Measurements from ENCODE around the gene KRTAP16-1.
"Not testable (repeated sequence)": the region's sequence is repeated elsewhere in the genome, so short reads cannot be mapped to it uniquely, and the experiment has no call there.

Gene KRTAP16-1

GRCh38 chr17:41347869-41348760 lies 39.0 kb upstream of the KRTAP16-1 start:
- H3K36me3 ChIP-seq, result no peaks in the 10 kb centered on the region
- H3K27ac ChIP-seq, result no peak overlapping the region
- no peaks in the 10 kb centered on the region for H3K4me1 ChIP-seq (ENCODE audit: control insufficient read depth in 1 of 2, insufficient read depth in 1 of 2, low read depth in 1 of 2, low read length in 1 of 2)
- H3K4me3 ChIP-seq (ENCODE audit: low read depth in 1 of 2, low read length in 1 of 2), result no peak overlapping the region
- no peak for TF ChIP-seq CTCF (IDR thresholded peaks at IDR 0.05)
- H3K9me3 ChIP-seq, result no peaks in the 10 kb centered on the region
- peaks cover 3% of the 10 kb centered on the region for H3K27me3 ChIP-seq

GRCh38 chr17:41346421-41346820 lies 37.3 kb upstream of the KRTAP16-1 start:
- H3K4me1 ChIP-seq (ENCODE audit: control insufficient read depth in 1 of 2, insufficient read depth in 1 of 2, low read depth in 1 of 2, low read length in 1 of 2); H3K9me3 ChIP-seq; H3K27me3 ChIP-seq; H3K4me3 ChIP-seq (ENCODE audit: low read depth in 1 of 2, low read length in 1 of 2); H3K27ac ChIP-seq; H3K36me3 ChIP-seq: not testable (repeated sequence)

- Histone ChIP-seq H3K36me3 (no peaks in the 10 kb centered on the region), H3K9me3 (no peaks in the 10 kb centered on the region), H3K27me3 (no peaks in the 10 kb centered on the region), H3K27ac (no peak overlapping the region), H3K4me1 (ENCODE audit: control insufficient read depth in 1 of 2, insufficient read depth in 1 of 2, low read depth in 1 of 2, low read length in 1 of 2) (no peaks in the 10 kb centered on the region), H3K4me3 (ENCODE audit: low read depth in 1 of 2, low read length in 1 of 2) (no peak overlapping the region)
- TF ChIP-seq CTCF (IDR thresholded peaks at IDR 0.05), result no peak
Observed at GRCh38 chr17:41345992-41346391, 36.9 kb upstream of the KRTAP16-1 start.

- no peak for TF ChIP-seq CTCF (IDR thresholded peaks at IDR 0.05)
Observed at GRCh38 chr17:41343029-41343428, 33.9 kb upstream of the KRTAP16-1 start.

GRCh38 chr17:41340934-41341861 lies 32.1 kb upstream of the KRTAP16-1 start:
- H3K4me1 ChIP-seq (ENCODE audit: control insufficient read depth in 1 of 2, insufficient read depth in 1 of 2, low read depth in 1 of 2, low read length in 1 of 2), result peaks cover 0 to 15% of the 10 kb centered on the region in 2 experiments
- H3K27me3 ChIP-seq, result peaks cover 5% of the 10 kb centered on the region
- H3K27ac ChIP-seq, result no peak overlapping the region
- H3K36me3 ChIP-seq, result no peaks in the 10 kb centered on the region
- H3K9me3 ChIP-seq, result no peaks in the 10 kb centered on the region
- H3K4me3 ChIP-seq (ENCODE audit: low read depth in 1 of 2, low read length in 1 of 2), result no peak overlapping the region
- TF ChIP-seq CTCF (IDR thresholded peaks at IDR 0.05), result no peak

More at GRCh38 chr17:41343029-41343428, 33.9 kb upstream of the KRTAP16-1 start:
- Histone ChIP-seq H3K27me3 (peaks cover 5% of the 10 kb centered on the region), H3K4me1 (ENCODE audit: control insufficient read depth in 1 of 2, insufficient read depth in 1 of 2, low read depth in 1 of 2, low read length in 1 of 2) (peaks cover 0 to 15% of the 10 kb centered on the region in 2 experiments), H3K9me3 (no peaks in the 10 kb centered on the region), H3K4me3 (ENCODE audit: low read depth in 1 of 2, low read length in 1 of 2) (no peak overlapping the region), H3K27ac (no peak overlapping the region), H3K36me3 (no peaks in the 10 kb centered on the region)
